Astrocyte (in vitro differentiated cells and primary cell): ENCODE results near the gene TIRAP. TPM values are rescaled to one million over a fixed set of nuclear protein-coding genes. Genes with fewer than 3 reads are reported as not detected.

Source experiments
- DNase-seq: peaks from one replicate; pipeline ENCODE4 v3.0.0-alpha.2; 2010; ENCODE audit warnings: low read depth
- FAIRE-seq: peaks from 2 replicates; lab custom pipeline; 2011; peaks lifted over from hg19 to GRCh38; lab: Jason Lieb, UNC
- H2AFZ ChIP-seq: 2 replicates; pipeline ENCODE4 v1.6.0; 2012; ENCODE audit warnings: low read depth, low read length, inconsistent platforms
- H3K27ac ChIP-seq: 2 replicates; pipeline ENCODE4 v1.5.1; 2011; ENCODE audit warnings: low read depth, low read length, inconsistent platforms
- H3K27me3 ChIP-seq: 2 replicates; pipeline ENCODE4 v1.6.0; 2011; ENCODE audit warnings: low read length, inconsistent platforms; ENCODE audit not compliant: insufficient read depth
- H3K36me3 ChIP-seq: 2 replicates; pipeline ENCODE4 v1.5.1; 2011; ENCODE audit warnings: low read length, inconsistent platforms; ENCODE audit not compliant: insufficient read depth
- H3K4me1 ChIP-seq: 2 replicates; pipeline ENCODE4 v1.5.1; 2011; ENCODE audit warnings: low read length, inconsistent platforms; ENCODE audit not compliant: insufficient read depth
- H3K4me2 ChIP-seq: 2 replicates; pipeline ENCODE4 v1.6.0; 2012; ENCODE audit warnings: low read length, inconsistent platforms
- H3K4me3 ChIP-seq: 2 replicates; pipeline ENCODE4 v1.5.1; 2011; ENCODE audit warnings: low read depth, mild to moderate bottlenecking, low read length, inconsistent platforms; ENCODE audit not compliant: insufficient read depth
- H3K79me2 ChIP-seq: 2 replicates; pipeline ENCODE4 v1.6.0; 2012; ENCODE audit warnings: mild to moderate bottlenecking, low read length, inconsistent platforms; ENCODE audit not compliant: insufficient read depth
- H3K9ac ChIP-seq: 2 replicates; pipeline ENCODE4 v1.6.0; 2012; ENCODE audit warnings: mild to moderate bottlenecking, low read length, inconsistent platforms
- H3K9me3 ChIP-seq: 2 replicates; pipeline ENCODE4 v1.5.1; 2012; ENCODE audit warnings: low read depth, mild to moderate bottlenecking, low read length, inconsistent platforms; ENCODE audit not compliant: insufficient read depth
- H4K20me1 ChIP-seq: 2 replicates; pipeline ENCODE4 v1.6.0; 2012; ENCODE audit warnings: low read length, inconsistent platforms; ENCODE audit not compliant: insufficient read depth
- H3K27ac Mint-ChIP-seq: one replicate; pipeline ENCODE4 v1.8.0; 2021; ENCODE audit warnings: mild to moderate bottlenecking, mixed read lengths; ENCODE audit not compliant: unreplicated experiment
- H3K27me3 Mint-ChIP-seq: one replicate; pipeline ENCODE4 v1.8.0; 2021; ENCODE audit warnings: low read depth, mixed read lengths; ENCODE audit not compliant: unreplicated experiment
- H3K36me3 Mint-ChIP-seq: one replicate; pipeline ENCODE4 v1.8.0; 2021; ENCODE audit warnings: low read depth, mixed read lengths; ENCODE audit not compliant: unreplicated experiment
- H3K4me1 Mint-ChIP-seq: one replicate; pipeline ENCODE4 v1.8.0; 2021; ENCODE audit warnings: low read depth, mixed read lengths; ENCODE audit not compliant: unreplicated experiment
- H3K4me3 Mint-ChIP-seq: one replicate; pipeline ENCODE4 v1.8.0; 2021; ENCODE audit warnings: mild to moderate bottlenecking, moderate library complexity, mixed read lengths; ENCODE audit not compliant: unreplicated experiment
- H3K9me3 Mint-ChIP-seq: one replicate; pipeline ENCODE4 v1.8.0; 2021; ENCODE audit warnings: mild to moderate bottlenecking, mixed read lengths; ENCODE audit not compliant: unreplicated experiment
- EZH2 ChIP-seq: IDR thresholded peaks from 2 replicates; pipeline ENCODE4 v1.6.1; 2012; ENCODE audit warnings: mild to moderate bottlenecking, low read length, inconsistent platforms; ENCODE audit not compliant: insufficient read depth
- total RNA-seq: library from RNA; stranded (reverse); gene quantifications from 2 replicates; pipeline ENCODE4 v1.2.1, GENCODE V29; 2021
- TF ChIP-seq, protein P1 (sequence below): IDR thresholded peaks from 2 replicates; pipeline ENCODE4 v1.5.1; 2011; ENCODE audit warnings: low read depth, mild to moderate bottlenecking, inconsistent platforms, low read length, moderate library complexity; ENCODE audit not compliant: insufficient read depth

Gene TIRAP
- total RNA-seq, 1 donor from 2014 or later, result 6.6 TPM

- TF ChIP-seq EZH2, result no peak
- TF ChIP-seq, protein P1, sequence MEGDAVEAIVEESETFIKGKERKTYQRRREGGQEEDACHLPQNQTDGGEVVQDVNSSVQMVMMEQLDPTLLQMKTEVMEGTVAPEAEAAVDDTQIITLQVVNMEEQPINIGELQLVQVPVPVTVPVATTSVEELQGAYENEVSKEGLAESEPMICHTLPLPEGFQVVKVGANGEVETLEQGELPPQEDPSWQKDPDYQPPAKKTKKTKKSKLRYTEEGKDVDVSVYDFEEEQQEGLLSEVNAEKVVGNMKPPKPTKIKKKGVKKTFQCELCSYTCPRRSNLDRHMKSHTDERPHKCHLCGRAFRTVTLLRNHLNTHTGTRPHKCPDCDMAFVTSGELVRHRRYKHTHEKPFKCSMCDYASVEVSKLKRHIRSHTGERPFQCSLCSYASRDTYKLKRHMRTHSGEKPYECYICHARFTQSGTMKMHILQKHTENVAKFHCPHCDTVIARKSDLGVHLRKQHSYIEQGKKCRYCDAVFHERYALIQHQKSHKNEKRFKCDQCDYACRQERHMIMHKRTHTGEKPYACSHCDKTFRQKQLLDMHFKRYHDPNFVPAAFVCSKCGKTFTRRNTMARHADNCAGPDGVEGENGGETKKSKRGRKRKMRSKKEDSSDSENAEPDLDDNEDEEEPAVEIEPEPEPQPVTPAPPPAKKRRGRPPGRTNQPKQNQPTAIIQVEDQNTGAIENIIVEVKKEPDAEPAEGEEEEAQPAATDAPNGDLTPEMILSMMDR, result no peak
- H3K27ac ChIP-seq, result peak overlapping the region; percentile 93
Observed at GRCh38 chr11:126267650-126268049, 15.2 kb upstream of the TIRAP start.

GRCh38 chr11:126268361-126268707, 14.6 kb upstream of the TIRAP start:
- Histone ChIP-seq H3K36me3 (peaks cover 42% of the 10 kb centered on the region), H3K27ac (peak overlapping the region; percentile 93), H3K9ac (peak overlapping the region; percentile 98), H3K4me3 (peak overlapping the region; percentile 97), H3K4me2 (peak overlapping the region; percentile 94), H3K79me2 (peaks cover 50% of the 10 kb centered on the region), H3K4me1 (peaks cover 19% of the 10 kb centered on the region), H2AFZ (peak overlapping the region; percentile 94), H3K27me3 (no peaks in the 10 kb centered on the region), H4K20me1 (peaks cover 42% of the 10 kb centered on the region), H3K9me3 (no peaks in the 10 kb centered on the region)
- H3K27ac Mint-ChIP-seq, result peak overlapping the region; percentile 87
- no peaks in the 10 kb centered on the region for H3K9me3 Mint-ChIP-seq
- H3K4me1 Mint-ChIP-seq, result peaks cover 25% of the 10 kb centered on the region
- FAIRE-seq, result no peak
- H3K27me3 Mint-ChIP-seq, result no peaks in the 10 kb centered on the region
- peak overlapping the region; percentile 90 for H3K4me3 Mint-ChIP-seq
- H3K36me3 Mint-ChIP-seq, result peaks cover 16% of the 10 kb centered on the region
- TF ChIP-seq, protein P1, result no peak
- TF ChIP-seq EZH2, result no peak
- DNase-seq, result no peak

More at GRCh38 chr11:126267650-126268049, 15.2 kb upstream of the TIRAP start:
- no peaks in the 10 kb centered on the region for H3K9me3 Mint-ChIP-seq
- Histone ChIP-seq H3K27me3 (no peaks in the 10 kb centered on the region), H3K4me1 (peaks cover 19% of the 10 kb centered on the region), H3K36me3 (peaks cover 49% of the 10 kb centered on the region), H3K4me3 (peak overlapping the region; percentile 97), H3K79me2 (peaks cover 50% of the 10 kb centered on the region), H3K9ac (peak overlapping the region; percentile 98), H2AFZ (no peak overlapping the region), H3K9me3 (no peaks in the 10 kb centered on the region), H4K20me1 (peaks cover 47% of the 10 kb centered on the region), H3K4me2 (peak overlapping the region; percentile 94)
- FAIRE-seq (no peak), DNase-seq (no peak)
- peak overlapping the region; percentile 87 for H3K27ac Mint-ChIP-seq
- H3K27me3 Mint-ChIP-seq, result no peaks in the 10 kb centered on the region
- peak overlapping the region; percentile 90 for H3K4me3 Mint-ChIP-seq
- H3K4me1 Mint-ChIP-seq, result peaks cover 25% of the 10 kb centered on the region
- peaks cover 18% of the 10 kb centered on the region for H3K36me3 Mint-ChIP-seq
